HepG2 (cell line): ENCODE results near the gene MTO1. TPM values are rescaled to one million over a fixed set of nuclear protein-coding genes. Genes with fewer than 3 reads are reported as not detected.

ENCODE experiments used
- ATAC-seq: fragments of 200-7000 bp; cut with Tn5 transposase; 3 replicates; pipeline ENCODE4 v1.9.1; 2020; ENCODE audit warnings: mild to moderate bottlenecking, moderate library complexity
- BruUV-seq: library from RNA; stranded (reverse); fragments of 400-500 nt; replicated peaks from 2 replicates; lab custom pipeline; 2021; lab: Mats Ljungman, UMichigan
- CTCF ChIA-PET: fragments of 300-600 bp; formaldehyde crosslinking; extraction: SDS; loops from one replicate; lab custom pipeline; 2021; ENCODE audit warnings: low total read pairs, inconsistent platforms, low intra/inter-chr PET ratio; lab: Yijun Ruan, JAX
- POLR2A ChIA-PET: fragments of 350-600 bp; sonication (Branson Sonifier 250); formaldehyde crosslinking; loops from one replicate; lab custom pipeline; 2020; ENCODE audit warnings: antibody characterized with exemption, inconsistent platforms; lab: Yijun Ruan, JAX
- DNase-seq: peaks from one replicate; pipeline ENCODE4 v3.0.0-alpha.2; 2015; ENCODE audit warnings: low spot score
- FAIRE-seq: peaks from 3 replicates; lab custom pipeline; 2011; peaks lifted over from hg19 to GRCh38; lab: Jason Lieb, UNC
- H2AFZ ChIP-seq: one replicate; pipeline ENCODE4 v1.6.1; 2011; ENCODE audit warnings: low read length, inconsistent platforms
- H3K27ac ChIP-seq: fragments of 300-600 bp; 3 replicates; pipeline ENCODE4 v1.8.0; 2011; ENCODE audit warnings: mixed run types, mild to moderate bottlenecking, mixed read lengths, low read length, inconsistent platforms; ENCODE audit not compliant: insufficient read depth; ENCODE audit errors: extremely low read length
- H3K27me3 ChIP-seq, 2 experiments: fragments of 200-600 bp in 1 of 2; 2 replicates in 1 of 2; 3 replicates in 1 of 2; pipeline versions ENCODE4 v1.6.0 to v1.8.0; 2011; ENCODE audit warnings: low read length in 2 of 2, mild to moderate bottlenecking in 2 of 2, moderate library complexity in 2 of 2, inconsistent platforms in 1 of 2; ENCODE audit not compliant: insufficient read depth in 2 of 2, control insufficient read depth in 1 of 2
- H3K36me3 ChIP-seq, 2 experiments: fragments of 200-600 bp in 1 of 2; replicated peaks in 1 of 2; 2 replicates in 1 of 2; 3 replicates in 1 of 2; pipeline versions ENCODE4 v1.5.1 to v1.8.0; 2011; ENCODE audit warnings: low read length in 2 of 2, inconsistent platforms in 1 of 2; ENCODE audit not compliant: insufficient read depth in 2 of 2, control insufficient read depth in 1 of 2
- H3K4me1 ChIP-seq: 2 replicates; pipeline ENCODE4 v1.5.1; 2012; ENCODE audit warnings: low read length, inconsistent platforms; ENCODE audit not compliant: insufficient read depth
- H3K4me2 ChIP-seq: 2 replicates; pipeline ENCODE4 v1.6.0; 2011; ENCODE audit warnings: low read depth, low read length, inconsistent platforms
- H3K4me3 ChIP-seq, 3 experiments: fragments of 200-600 bp in 1 of 3; sonication (generic), shearing (Covaris generic) in 1 of 3; replicated peaks in 1 of 3; 2 replicates each; pipeline ENCODE4 v1.5.1; 2011 to 2016; ENCODE audit warnings: low read length in 3 of 3, inconsistent platforms in 2 of 3, low read depth in 2 of 3, mild to moderate bottlenecking in 2 of 3, control low read depth in 1 of 3, mixed read lengths in 1 of 3; ENCODE audit not compliant: insufficient read depth in 1 of 3
- H3K79me2 ChIP-seq: one replicate; pipeline ENCODE4 v1.6.1; 2011; ENCODE audit warnings: low read length, inconsistent platforms; ENCODE audit not compliant: insufficient read depth
- H3K9ac ChIP-seq: 2 replicates; pipeline ENCODE4 v1.6.0; 2011; ENCODE audit warnings: mild to moderate bottlenecking, low read depth, low read length, inconsistent platforms; ENCODE audit not compliant: insufficient read depth
- H3K9me3 ChIP-seq: 2 replicates; pipeline ENCODE4 v1.5.1; 2012; ENCODE audit warnings: mild to moderate bottlenecking, low read length
- H4K20me1 ChIP-seq: 2 replicates; pipeline ENCODE4 v1.6.0; 2011; ENCODE audit warnings: inconsistent platforms, mild to moderate bottlenecking, low read length, moderate library complexity; ENCODE audit not compliant: insufficient read depth
- DR1 ChIP-seq: sonication (generic); formaldehyde crosslinking; IDR thresholded peaks from 2 replicates; pipeline ENCODE4 v1.8.0; 2021; ENCODE audit warnings: mild to moderate bottlenecking, missing genetic modification reagents, inconsistent platforms
- FLYWCH1 ChIP-seq: sonication (generic); formaldehyde crosslinking; IDR thresholded peaks from 2 replicates; pipeline ENCODE4 v1.8.1; 2023; ENCODE audit warnings: mild to moderate bottlenecking, missing genetic modification reagents
- GTF3A ChIP-seq: sonication (generic); formaldehyde crosslinking; conservative IDR thresholded peaks from 2 replicates; pipeline ENCODE4 v1.4.0; 2020; ENCODE audit warnings: mild to moderate bottlenecking, missing genetic modification reagents
- ZFP82 ChIP-seq: sonication (generic); formaldehyde crosslinking; IDR thresholded peaks from 2 replicates; pipeline ENCODE4 v1.5.1; 2020; ENCODE audit warnings: mild to moderate bottlenecking, missing genetic modification reagents, borderline replicate concordance
- ZNF121 ChIP-seq: sonication (generic); formaldehyde crosslinking; IDR thresholded peaks from 2 replicates; pipeline ENCODE4 v1.5.0; 2020; ENCODE audit warnings: mild to moderate bottlenecking, missing genetic modification reagents
- ZNF451 ChIP-seq: sonication (generic); formaldehyde crosslinking; IDR thresholded peaks from 2 replicates; pipeline ENCODE4 v1.5.0; 2020; ENCODE audit warnings: mild to moderate bottlenecking, missing genetic modification reagents
- ZNF501 ChIP-seq: sonication (generic); formaldehyde crosslinking; IDR thresholded peaks from 2 replicates; pipeline ENCODE4 v1.5.1; 2020; ENCODE audit warnings: mild to moderate bottlenecking, moderate library complexity, missing genetic modification reagents
- ZNF766 ChIP-seq: sonication (generic); formaldehyde crosslinking; IDR thresholded peaks from 2 replicates; pipeline ENCODE4 v1.5.0; 2020; ENCODE audit warnings: missing genetic modification reagents, borderline replicate concordance
- ZSCAN30 ChIP-seq: sonication (generic); formaldehyde crosslinking; IDR thresholded peaks from 2 replicates; pipeline ENCODE4 v1.5.0; 2020; ENCODE audit warnings: mild to moderate bottlenecking, missing genetic modification reagents
- WGBS: methylation state at CpG from one replicate; pipeline ENCODE4 v1.1.6; 2017; ENCODE audit warnings: low lambda C conversion rate; 5-methylcytosine and 5-hydroxymethylcytosine counted together
- in situ Hi-C: cut with HindIII; loops from 2 replicates; pipeline ENCODE4 v1.10.0; 2017; ENCODE audit warnings: low pct_unique_long_range_greater_than_20kb; ENCODE audit not compliant: extremely low pct_ligation_motif_present
- intact Hi-C: fragments of 100-400 bp; cut with micrococcal nuclease; formaldehyde crosslinking; loops from one replicate; pipeline ENCODE4 v1.10.0; 2022; ENCODE audit not compliant: unreplicated experiment
- polyA plus RNA-seq, 8 experiments: library from polyadenylated mRNA; depleted of rRNA in 3 of 8; stranded (reverse) in 7 of 8; unstranded in 1 of 8; fragments of >200 nt; fragmentation: Illumina TruSeq in 4 of 8; extraction: Trizol in 4 of 8; gene quantifications; 2 replicates each; pipeline versions ENCODE4 v1.2.1 to v1.2.3, GENCODE V29; 2011 to 2016; ENCODE audit warnings: low read depth in 4 of 8, missing spikeins in 1 of 8, mixed read lengths in 1 of 8; ENCODE audit not compliant: insufficient read depth in 1 of 8
- total RNA-seq, 5 experiments: library from RNA; depleted of rRNA; stranded (reverse); fragments of >200 nt; fragmentation: Illumina TruSeq; extraction: Trizol; gene quantifications; 2 replicates each; pipeline ENCODE4 v1.2.3, GENCODE V29; 2016; ENCODE audit warnings: low read depth in 1 of 5
- TF ChIP-seq, protein P1 (sequence below): sonication (generic); formaldehyde crosslinking; IDR thresholded peaks from 2 replicates; pipeline ENCODE4 v1.5.0; 2020; ENCODE audit warnings: missing genetic modification reagents
- TF ChIP-seq, protein P2 (sequence below): sonication (generic); formaldehyde crosslinking; IDR thresholded peaks from 2 replicates; pipeline ENCODE4 v1.5.1; 2020; ENCODE audit warnings: mild to moderate bottlenecking, missing genetic modification reagents, moderate library complexity
- TF ChIP-seq, protein P3 (sequence below): sonication (generic); formaldehyde crosslinking; IDR thresholded peaks from 2 replicates; pipeline ENCODE4 v1.4.0; 2020; ENCODE audit warnings: missing genetic modification reagents, borderline replicate concordance

MTO1 gene
- total and polyA plus RNA-seq, 2 of the 13 experiments (the other 11 are each of a cell fraction or from before 2014, with no cell fraction given), result 21.1 to 45.3 TPM

DNA sequence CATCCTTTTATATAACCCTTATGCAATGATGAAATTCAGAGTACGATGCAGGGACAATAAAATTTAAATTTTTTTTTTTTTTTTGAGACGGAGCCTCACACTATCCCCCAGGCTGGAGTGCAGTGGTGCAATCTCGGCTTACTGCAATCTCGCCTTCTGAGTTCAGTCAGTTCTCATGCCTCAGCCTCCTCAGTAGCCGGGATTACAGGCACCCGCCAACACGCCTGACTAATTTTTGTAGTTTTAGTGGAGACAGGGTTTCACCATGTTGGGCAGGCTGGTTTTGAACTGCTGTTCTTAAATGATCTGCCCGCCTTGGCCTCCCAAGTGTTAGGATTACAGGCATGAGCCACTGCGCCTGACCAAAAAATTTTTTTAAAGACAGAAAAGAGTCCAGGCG is 15.2 kb downstream of the MTO1 start (continued):
- TF ChIP-seq ZNF451 (CRISPR knock-in tag), result no peak
- no peak for TF ChIP-seq ZSCAN30 (CRISPR knock-in tag)
- no peak for TF ChIP-seq GTF3A (CRISPR knock-in tag)
- TF ChIP-seq DR1 (CRISPR knock-in tag), result no peak
- no peak for TF ChIP-seq ZFP82 (CRISPR knock-in tag)
- TF ChIP-seq ZNF501, result no peak
- TF ChIP-seq FLYWCH1 (CRISPR knock-in tag), result no peak
- TF ChIP-seq, protein P1, sequence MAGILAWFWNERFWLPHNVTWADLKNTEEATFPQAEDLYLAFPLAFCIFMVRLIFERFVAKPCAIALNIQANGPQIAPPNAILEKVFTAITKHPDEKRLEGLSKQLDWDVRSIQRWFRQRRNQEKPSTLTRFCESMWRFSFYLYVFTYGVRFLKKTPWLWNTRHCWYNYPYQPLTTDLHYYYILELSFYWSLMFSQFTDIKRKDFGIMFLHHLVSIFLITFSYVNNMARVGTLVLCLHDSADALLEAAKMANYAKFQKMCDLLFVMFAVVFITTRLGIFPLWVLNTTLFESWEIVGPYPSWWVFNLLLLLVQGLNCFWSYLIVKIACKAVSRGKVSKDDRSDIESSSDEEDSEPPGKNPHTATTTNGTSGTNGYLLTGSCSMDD (CRISPR knock-in tag), result no peak
- no peak for TF ChIP-seq ZNF766 (CRISPR knock-in tag)
- TF ChIP-seq, protein P2, sequence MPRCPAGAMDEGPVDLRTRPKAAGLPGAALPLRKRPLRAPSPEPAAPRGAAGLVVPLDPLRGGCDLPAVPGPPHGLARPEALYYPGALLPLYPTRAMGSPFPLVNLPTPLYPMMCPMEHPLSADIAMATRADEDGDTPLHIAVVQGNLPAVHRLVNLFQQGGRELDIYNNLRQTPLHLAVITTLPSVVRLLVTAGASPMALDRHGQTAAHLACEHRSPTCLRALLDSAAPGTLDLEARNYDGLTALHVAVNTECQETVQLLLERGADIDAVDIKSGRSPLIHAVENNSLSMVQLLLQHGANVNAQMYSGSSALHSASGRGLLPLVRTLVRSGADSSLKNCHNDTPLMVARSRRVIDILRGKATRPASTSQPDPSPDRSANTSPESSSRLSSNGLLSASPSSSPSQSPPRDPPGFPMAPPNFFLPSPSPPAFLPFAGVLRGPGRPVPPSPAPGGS, result no peak

DNA sequence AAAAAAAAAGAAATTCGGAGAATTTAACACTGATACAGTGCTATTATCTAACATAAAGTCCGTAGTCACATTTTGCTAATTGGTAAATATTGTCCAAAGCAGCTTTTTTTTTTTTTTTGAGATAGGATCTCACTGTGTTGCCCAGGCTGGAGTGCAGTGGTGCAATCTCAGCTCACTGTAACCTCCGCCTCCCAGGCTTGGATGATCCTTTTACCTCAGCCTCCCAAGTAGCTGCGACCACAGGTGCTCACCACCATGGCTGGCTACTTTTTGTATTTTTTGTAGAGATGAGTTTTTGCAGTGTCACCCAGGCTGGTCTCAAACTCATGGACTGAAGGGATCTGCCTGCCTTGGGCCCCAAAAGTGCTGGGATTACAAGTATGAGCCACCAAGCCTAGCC is 15.9 kb downstream of the MTO1 start:
- Histone ChIP-seq H3K9ac (no peak overlapping the region), H3K4me1 (no peaks in the 10 kb centered on the region), H3K9me3 (no peaks in the 10 kb centered on the region), H4K20me1 (no peaks in the 10 kb centered on the region), H3K27me3 (no peaks in the 10 kb centered on the region), H3K4me3 (no peak overlapping the region), H2AFZ (no peak overlapping the region), H3K27ac (no peak overlapping the region), H3K79me2 (no peaks in the 10 kb centered on the region), H3K36me3 (peaks cover 26 to 60% of the 10 kb centered on the region in 2 experiments), H3K4me2 (no peak overlapping the region)
- no TSS peak for BruUV-seq
- ATAC-seq, result no peak
- ChIA-PET POLR2A (no interaction called here), CTCF (no interaction called here)
- intact Hi-C loops (no loop called here), in situ Hi-C loops (no loop called here)
- 96% methylated on average over 4 of the region's 4 CpGs for WGBS
- DNase-seq, result no peak
- FAIRE-seq, result no peak
- TF ChIP-seq, protein P3, sequence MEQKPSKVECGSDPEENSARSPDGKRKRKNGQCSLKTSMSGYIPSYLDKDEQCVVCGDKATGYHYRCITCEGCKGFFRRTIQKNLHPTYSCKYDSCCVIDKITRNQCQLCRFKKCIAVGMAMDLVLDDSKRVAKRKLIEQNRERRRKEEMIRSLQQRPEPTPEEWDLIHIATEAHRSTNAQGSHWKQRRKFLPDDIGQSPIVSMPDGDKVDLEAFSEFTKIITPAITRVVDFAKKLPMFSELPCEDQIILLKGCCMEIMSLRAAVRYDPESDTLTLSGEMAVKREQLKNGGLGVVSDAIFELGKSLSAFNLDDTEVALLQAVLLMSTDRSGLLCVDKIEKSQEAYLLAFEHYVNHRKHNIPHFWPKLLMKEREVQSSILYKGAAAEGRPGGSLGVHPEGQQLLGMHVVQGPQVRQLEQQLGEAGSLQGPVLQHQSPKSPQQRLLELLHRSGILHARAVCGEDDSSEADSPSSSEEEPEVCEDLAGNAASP (CRISPR knock-in tag), result no peak
- peak; percentile 58; the same call in 1 of the 2 replicates for TF ChIP-seq ZNF121 (CRISPR knock-in tag)
